Measurements from ENCODE around the gene LBHD2.

- TF ChIP-seq CTCF (IDR thresholded peaks at IDR 0.05; ENCODE audit: insufficient read depth, low read length) (no peak), POLR2AphosphoS5 (IDR thresholded peaks at IDR 0.05; ENCODE audit: low read depth) (no peak), SPI1 (IDR thresholded peaks at IDR 0.05; ENCODE audit: borderline replicate concordance, low read depth) (no peak)
Measured at GRCh38 chr14:103091883-103092222, 7.8 kb downstream of the LBHD2 start.

All from HL-60 (cell line).